SH-SY5Y (cell line): ENCODE measurements around the gene BRD1.

Experiments used
- GATA2 ChIP-seq: IDR thresholded peaks from 2 replicates; pipeline ENCODE4 v1.6.1; 2011; ENCODE audit warnings: mild to moderate bottlenecking, low read depth, low read length
- GATA3 ChIP-seq: IDR thresholded peaks from 2 replicates; pipeline ENCODE4 v1.6.1; 2011; ENCODE audit warnings: low read depth, mild to moderate bottlenecking, low read length, moderate library complexity

DNA sequence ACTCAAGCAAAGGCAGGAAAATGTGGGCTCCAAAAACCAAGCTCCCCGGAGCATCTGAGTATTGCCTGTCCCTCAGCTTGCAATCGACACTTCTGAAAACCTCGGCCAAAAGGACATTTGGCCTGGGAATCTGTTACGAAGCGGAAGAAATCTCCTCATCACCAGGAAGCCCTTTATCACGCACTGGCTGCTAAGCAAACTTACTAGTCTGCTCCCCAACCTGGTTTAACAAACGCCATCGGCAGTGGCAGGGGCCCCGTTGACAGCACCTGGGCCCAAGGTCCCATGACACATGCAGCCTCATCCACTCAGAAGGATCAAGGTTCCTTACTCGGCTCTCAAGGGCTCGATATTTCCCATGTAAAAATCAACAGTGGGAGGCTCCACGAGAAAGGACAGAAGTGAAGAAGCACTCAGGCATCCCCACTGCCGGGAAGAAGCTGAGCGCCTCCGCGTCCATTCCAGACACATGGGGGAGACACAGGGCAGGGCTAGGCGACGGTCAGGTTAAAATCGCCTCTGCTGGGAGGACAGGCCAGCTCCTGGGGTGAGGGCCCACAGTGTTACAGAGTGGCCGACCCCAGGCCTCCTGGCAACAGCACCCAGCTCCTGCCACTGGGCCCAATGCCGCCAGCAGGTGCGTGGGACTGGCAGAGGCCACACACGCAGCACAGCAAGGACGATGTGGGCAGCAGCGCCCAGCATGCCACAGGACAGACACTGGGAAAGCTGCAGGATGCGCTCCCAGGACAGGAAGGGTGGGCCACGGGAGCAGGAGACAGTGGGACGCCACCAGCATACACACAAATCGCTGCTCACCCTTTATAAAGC is 27.1 kb downstream of the BRD1 start:
- TF ChIP-seq GATA2 = no peak
- no peak for TF ChIP-seq GATA3
